GM23338 (cell line): ENCODE measurements around the gene SPIRE2. TPM values are rescaled to one million over a fixed set of nuclear protein-coding genes. Genes with fewer than 3 reads are reported as not detected.

Experiments
- ATAC-seq: fragments of 200-7000 bp; cut with Tn5 transposase; 3 replicates; pipeline ENCODE4 v1.9.1; 2020
- DNase-seq: peaks from one replicate; pipeline ENCODE4 v3.0.0-alpha.2; 2015; ENCODE audit warnings: low spot score
- H2AFZ ChIP-seq: fragments of 200-600 bp; sonication (generic); 2 replicates; pipeline ENCODE4 v1.8.0; 2016; ENCODE audit warnings: antibody characterized with exemption, mild to moderate bottlenecking, moderate library complexity
- H3F3A ChIP-seq: fragments of 200-600 bp; sonication (generic); replicated peaks from 2 replicates; pipeline ENCODE4 v1.8.0; 2017; ENCODE audit warnings: antibody characterized with exemption, mixed run types, low read depth
- H3K27ac ChIP-seq: fragments of 200-600 bp; sonication (generic); 2 replicates; pipeline ENCODE4 v1.6.1; 2016; ENCODE audit warnings: low read depth
- H3K27me3 ChIP-seq: fragments of 200-600 bp; sonication (generic); 2 replicates; pipeline ENCODE4 v1.8.0; 2016; ENCODE audit warnings: mild to moderate bottlenecking, mixed run types, moderate library complexity; ENCODE audit not compliant: insufficient read depth
- H3K36me3 ChIP-seq: fragments of 200-600 bp; sonication (generic); 2 replicates; pipeline ENCODE4 v1.8.0; 2016; ENCODE audit warnings: mild to moderate bottlenecking; ENCODE audit not compliant: insufficient read depth
- H3K4me1 ChIP-seq: fragments of 200-600 bp; sonication (generic); 2 replicates; pipeline ENCODE4 v1.8.0; 2016; ENCODE audit warnings: mild to moderate bottlenecking, moderate library complexity; ENCODE audit not compliant: insufficient read depth
- H3K4me2 ChIP-seq: fragments of 200-600 bp; sonication (generic); 2 replicates; pipeline ENCODE4 v1.7.1; 2017; ENCODE audit warnings: mixed run types
- H3K4me3 ChIP-seq: fragments of 200-600 bp; sonication (generic); 2 replicates; pipeline ENCODE4 v1.6.1; 2016; ENCODE audit warnings: mixed run types
- H3K79me2 ChIP-seq: fragments of 200-600 bp; sonication (generic); replicated peaks from 2 replicates; pipeline ENCODE4 v1.8.0; 2017; ENCODE audit warnings: mild to moderate bottlenecking; ENCODE audit not compliant: insufficient read depth
- H3K9me2 ChIP-seq: fragments of 200-600 bp; sonication (generic); 2 replicates; pipeline ENCODE4 v1.8.0; 2017; ENCODE audit not compliant: insufficient read depth
- H4K20me1 ChIP-seq: fragments of 200-600 bp; sonication (generic); replicated peaks from 2 replicates; pipeline ENCODE4 v1.8.0; 2017; ENCODE audit warnings: mild to moderate bottlenecking; ENCODE audit not compliant: insufficient read depth
- H3K27ac Mint-ChIP-seq: 2 replicates; pipeline ENCODE4 v1.8.0; 2020; ENCODE audit warnings: inconsistent platforms, mild to moderate bottlenecking, moderate library complexity, mixed read lengths
- H3K27me3 Mint-ChIP-seq: 3 replicates; pipeline ENCODE4 v1.8.0; 2022; ENCODE audit warnings: low read depth, mild to moderate bottlenecking, moderate library complexity, mixed read lengths, inconsistent platforms; ENCODE audit not compliant: insufficient read depth, poor library complexity
- H3K36me3 Mint-ChIP-seq: 3 replicates; pipeline ENCODE4 v1.8.0; 2021; ENCODE audit warnings: low read depth, mild to moderate bottlenecking, inconsistent platforms, moderate library complexity, mixed read lengths
- H3K4me1 Mint-ChIP-seq: 3 replicates; pipeline ENCODE4 v1.8.0; 2020; ENCODE audit warnings: mild to moderate bottlenecking, inconsistent platforms, mixed read lengths
- H3K4me3 Mint-ChIP-seq: 3 replicates; pipeline ENCODE4 v1.8.0; 2021; ENCODE audit warnings: moderate library complexity, mild to moderate bottlenecking, inconsistent platforms, mixed read lengths
- H3K9me3 Mint-ChIP-seq: 3 replicates; pipeline ENCODE4 v1.8.0; 2020; ENCODE audit warnings: moderate library complexity, mild to moderate bottlenecking, inconsistent platforms, mixed read lengths
- CREB1 ChIP-seq: fragments of 250-450 bp; sonication (Bioruptor Pico); IDR thresholded peaks from 2 replicates; pipeline ENCODE4 v1.5.0; 2020; ENCODE audit warnings: low read depth, mild to moderate bottlenecking, moderate library complexity
- CTCF ChIP-seq, 2 experiments: fragments of 200-600 bp in 1 of 2; sonication (generic) in 1 of 2; conservative IDR thresholded peaks; 2 replicates each; pipeline versions ENCODE4 v1.5.1 to v1.6.1; 2016 to 2017; ENCODE audit warnings: antibody characterized with exemption in 2 of 2, low read depth in 2 of 2, mild to moderate bottlenecking in 2 of 2, moderate library complexity in 1 of 2
- ETS1 ChIP-seq: IDR thresholded peaks from 2 replicates; pipeline ENCODE4 v1.6.1; 2016; ENCODE audit warnings: antibody characterized with exemption
- EZH2 ChIP-seq: fragments of 200-600 bp; sonication (generic); IDR thresholded peaks from one replicate; pipeline ENCODE4 v1.8.0; 2017; ENCODE audit warnings: antibody characterized with exemption, mild to moderate bottlenecking, low read depth; ENCODE audit not compliant: unreplicated experiment
- EZH2phosphoT487 ChIP-seq: fragments of 200-600 bp; sonication (generic); IDR thresholded peaks from one replicate; pipeline ENCODE4 v1.8.1; 2018; ENCODE audit warnings: antibody characterized with exemption; ENCODE audit not compliant: unreplicated experiment
- JUNB ChIP-seq: IDR thresholded peaks from one replicate; pipeline ENCODE4 v1.6.1; 2016; ENCODE audit warnings: antibody characterized with exemption; ENCODE audit not compliant: unreplicated experiment
- NANOG ChIP-seq: IDR thresholded peaks from 2 replicates; pipeline ENCODE4 v1.6.1; 2016; ENCODE audit warnings: antibody characterized with exemption, borderline replicate concordance
- POLR2AphosphoS5 ChIP-seq: IDR thresholded peaks from 2 replicates; pipeline ENCODE4 v1.6.1; 2016; ENCODE audit warnings: antibody characterized with exemption, low read depth
- REST ChIP-seq: IDR thresholded peaks from one replicate; pipeline ENCODE4 v1.6.1; 2018; ENCODE audit warnings: antibody characterized with exemption; ENCODE audit not compliant: unreplicated experiment
- STAT1 ChIP-seq: IDR thresholded peaks from one replicate; pipeline ENCODE4 v1.6.1; 2016; ENCODE audit warnings: antibody characterized with exemption; ENCODE audit not compliant: unreplicated experiment
- ZNF114 ChIP-seq: fragments of 250-450 bp; sonication (Bioruptor Pico); IDR thresholded peaks from 2 replicates; pipeline ENCODE4 v1.5.0; 2020; ENCODE audit warnings: mild to moderate bottlenecking, moderate library complexity
- ZNF331 ChIP-seq: fragments of 250-450 bp; sonication (Bioruptor Pico); IDR thresholded peaks from 2 replicates; pipeline ENCODE4 v1.5.0; 2020; ENCODE audit warnings: low read depth, mild to moderate bottlenecking, moderate library complexity
- ZNF462 ChIP-seq: fragments of 250-450 bp; sonication (Bioruptor Pico); IDR thresholded peaks from 2 replicates; pipeline ENCODE4 v1.5.0; 2020; ENCODE audit warnings: mild to moderate bottlenecking, moderate library complexity
- polyA plus RNA-seq: library from polyadenylated mRNA; unstranded; fragments of >200 nt; fragmentation: Nextera tagmentation; extraction: Ambion mirVana; gene quantifications from 2 replicates; pipeline ENCODE4 v1.2.1, GENCODE V29; 2016
- total RNA-seq: library from RNA; depleted of rRNA; stranded (reverse); fragments of >200 nt; shearing (Covaris generic); gene quantifications from 2 replicates; pipeline ENCODE4 v1.2.3, GENCODE V29; 2014

SPIRE2 gene
- total and polyA plus RNA-seq, 2 experiments from 2014 or later, result 5.0 to 15.2 TPM

GRCh38 chr16:89829630-89830437 lies 1.6 kb downstream of the SPIRE2 start:
- peaks cover 5% of the 10 kb centered on the region for H3F3A ChIP-seq
- ATAC-seq, result no peak
- peak overlapping the region; percentile 82; the same call in 1 of the 2 replicates for H3K4me3 ChIP-seq
- no peak overlapping the region for H3K27ac ChIP-seq
- Mint-ChIP-seq H3K4me3 (peak overlapping the region; percentile 74; the same call in 2 of the 3 replicates), H3K4me1 (peaks cover 15% of the 10 kb centered on the region), H3K27ac (no peak overlapping the region), H3K9me3 (no peaks in the 10 kb centered on the region), H3K36me3 (peaks cover 11% of the 10 kb centered on the region), H3K27me3 (peaks cover 12% of the 10 kb centered on the region)
- no peak overlapping the region for H2AFZ ChIP-seq
- H3K27me3 ChIP-seq, result no peaks in the 10 kb centered on the region
- no peaks in the 10 kb centered on the region for H3K9me2 ChIP-seq
- peaks cover 3% of the 10 kb centered on the region; the same call in 1 of the 2 replicates for H4K20me1 ChIP-seq
- DNase-seq, result no peak
- TF ChIP-seq NANOG, result no peak
- no peak for TF ChIP-seq EZH2phosphoT487
- no peak for TF ChIP-seq EZH2
- no peak for TF ChIP-seq ZNF462
- no peak for TF ChIP-seq POLR2AphosphoS5
- TF ChIP-seq CREB1 (CRISPR knock-in tag), result no peak
- no peak for TF ChIP-seq JUNB
- no peak for TF ChIP-seq ZNF114 (CRISPR knock-in tag)
- TF ChIP-seq STAT1, result no peak
- TF ChIP-seq ETS1, result no peak
- TF ChIP-seq REST, result no peak
- no peak for TF ChIP-seq ZNF331 (CRISPR knock-in tag)
- no peak for TF ChIP-seq CTCF (conservative IDR thresholded peaks at IDR 0.05; ENCODE audit: low read depth in 2 of 2)
- H3K79me2 ChIP-seq, result no peaks in the 10 kb centered on the region
- H3K4me2 ChIP-seq, result peak overlapping the region; percentile 95; the same call in 1 of the 2 replicates
- H3K4me1 ChIP-seq, result peaks cover 6% of the 10 kb centered on the region
- H3K36me3 ChIP-seq, result no peaks in the 10 kb centered on the region
